ENCODE results near the gene MOV10L1. TPM values are rescaled to one million over a fixed set of nuclear protein-coding genes. Genes with fewer than 3 reads are reported as not detected.
A peak's percentile ranks its signal among the peaks of the same experiment; 100 is the strongest.
"Not testable (repeated sequence)": the region's sequence is repeated elsewhere in the genome, so short reads cannot be mapped to it uniquely, and the experiment has no call there.

MOV10L1 gene
- total RNA-seq, 1 donor from 2014 or later = 1.1 TPM

DNA sequence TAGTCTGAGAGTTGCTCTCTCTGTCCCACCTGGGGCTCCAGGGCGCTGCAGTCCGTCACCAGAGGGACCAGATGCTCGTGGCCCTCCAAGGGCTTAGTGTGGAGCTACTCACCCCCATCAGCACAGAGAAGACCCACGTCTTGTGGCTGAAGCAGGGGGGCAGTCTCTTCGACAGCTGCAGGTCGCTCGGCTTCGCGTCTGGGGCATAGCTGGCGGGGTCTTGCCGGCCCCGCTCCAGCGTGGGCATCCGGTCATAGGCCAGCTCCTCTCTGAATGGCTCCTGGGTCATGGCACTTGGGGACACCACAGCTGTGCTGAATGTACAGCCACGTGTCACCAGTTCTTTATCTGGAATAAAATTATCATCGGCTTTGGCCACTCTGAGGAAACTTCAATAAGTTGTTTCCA lies 5.2 kb upstream of the MOV10L1 start:
- peaks cover 9% of the 10 kb centered on the region for H3K4me1 Mint-ChIP-seq (ENCODE audit: low read depth)
- DNase-seq (ENCODE audit: low spot score) = peak; percentile 60
- no peak overlapping the region for H3K4me3 Mint-ChIP-seq (ENCODE audit: unreplicated experiment)
- H3K27ac Mint-ChIP-seq (ENCODE audit: unreplicated experiment) = no peak overlapping the region
- H3K36me3 Mint-ChIP-seq (ENCODE audit: low read depth) = no peaks in the 10 kb centered on the region
- H3K9me3 Mint-ChIP-seq (ENCODE audit: low read depth) = peaks cover 3% of the 10 kb centered on the region
- peaks cover 2% of the 10 kb centered on the region for H3K27me3 Mint-ChIP-seq (ENCODE audit: low read depth)
- TF ChIP-seq, protein P1, sequence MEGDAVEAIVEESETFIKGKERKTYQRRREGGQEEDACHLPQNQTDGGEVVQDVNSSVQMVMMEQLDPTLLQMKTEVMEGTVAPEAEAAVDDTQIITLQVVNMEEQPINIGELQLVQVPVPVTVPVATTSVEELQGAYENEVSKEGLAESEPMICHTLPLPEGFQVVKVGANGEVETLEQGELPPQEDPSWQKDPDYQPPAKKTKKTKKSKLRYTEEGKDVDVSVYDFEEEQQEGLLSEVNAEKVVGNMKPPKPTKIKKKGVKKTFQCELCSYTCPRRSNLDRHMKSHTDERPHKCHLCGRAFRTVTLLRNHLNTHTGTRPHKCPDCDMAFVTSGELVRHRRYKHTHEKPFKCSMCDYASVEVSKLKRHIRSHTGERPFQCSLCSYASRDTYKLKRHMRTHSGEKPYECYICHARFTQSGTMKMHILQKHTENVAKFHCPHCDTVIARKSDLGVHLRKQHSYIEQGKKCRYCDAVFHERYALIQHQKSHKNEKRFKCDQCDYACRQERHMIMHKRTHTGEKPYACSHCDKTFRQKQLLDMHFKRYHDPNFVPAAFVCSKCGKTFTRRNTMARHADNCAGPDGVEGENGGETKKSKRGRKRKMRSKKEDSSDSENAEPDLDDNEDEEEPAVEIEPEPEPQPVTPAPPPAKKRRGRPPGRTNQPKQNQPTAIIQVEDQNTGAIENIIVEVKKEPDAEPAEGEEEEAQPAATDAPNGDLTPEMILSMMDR (IDR thresholded peaks at IDR 0.05) = no peak

DNA sequence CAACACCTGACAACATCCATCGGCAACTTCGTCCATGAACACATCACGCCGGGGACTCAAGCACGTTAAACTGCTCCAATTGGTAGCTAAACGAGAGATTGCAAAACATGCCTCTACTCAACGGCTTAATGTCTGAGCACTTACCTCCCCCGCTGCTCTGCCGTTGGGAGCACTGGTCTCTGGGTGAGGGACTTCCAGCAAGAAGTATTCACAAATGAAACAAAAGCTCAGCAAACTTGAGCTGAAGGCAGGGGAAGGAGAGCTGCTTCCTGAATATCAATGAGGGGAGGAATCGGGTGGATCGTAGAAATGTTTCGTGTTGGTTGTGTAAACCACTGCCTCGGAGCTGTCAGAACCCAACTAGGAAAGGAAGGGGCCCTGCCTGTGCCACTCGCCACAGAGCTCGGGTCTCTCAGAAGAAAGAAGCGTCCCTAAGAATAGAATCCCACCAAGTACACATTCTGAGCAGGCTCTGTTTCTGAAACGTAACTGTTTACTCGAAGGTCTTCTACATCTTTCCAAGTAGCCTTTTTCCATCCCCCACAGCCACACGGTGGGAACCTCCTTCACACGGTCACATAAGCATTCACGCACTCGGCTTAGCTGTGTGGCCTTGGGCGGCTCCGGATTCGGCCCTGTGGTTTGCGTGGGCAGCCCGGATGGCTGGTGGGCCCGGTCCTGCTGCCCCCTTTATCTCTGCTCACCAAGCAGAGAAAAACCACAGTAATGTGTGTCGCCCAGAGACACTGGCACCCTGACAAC lies 4.4 kb upstream of the MOV10L1 start, which contains the start of gene MLC1:
Gene MLC1 (minus strand): TSS at position 216 of the 762 bp plus-strand sequence. CDS start 524 bp downstream, outside the sequence.
- Mint-ChIP-seq H3K9me3 (ENCODE audit: low read depth) (peaks cover 3% of the 10 kb centered on the region), H3K4me3 (ENCODE audit: unreplicated experiment) (no peak within 1 kb of the TSS), H3K27ac (ENCODE audit: unreplicated experiment) (peak within 1 kb of the TSS; percentile 49), H3K27me3 (ENCODE audit: low read depth) (peaks cover 2% of the 10 kb centered on the region), H3K4me1 (ENCODE audit: low read depth) (peaks cover 9% of the 10 kb centered on the region), H3K36me3 (ENCODE audit: low read depth) (no peaks in the 10 kb centered on the region)
- DNase-seq (ENCODE audit: low spot score) = peak; percentile 59
- TF ChIP-seq, protein P1 (IDR thresholded peaks at IDR 0.05) = no peak

DNA sequence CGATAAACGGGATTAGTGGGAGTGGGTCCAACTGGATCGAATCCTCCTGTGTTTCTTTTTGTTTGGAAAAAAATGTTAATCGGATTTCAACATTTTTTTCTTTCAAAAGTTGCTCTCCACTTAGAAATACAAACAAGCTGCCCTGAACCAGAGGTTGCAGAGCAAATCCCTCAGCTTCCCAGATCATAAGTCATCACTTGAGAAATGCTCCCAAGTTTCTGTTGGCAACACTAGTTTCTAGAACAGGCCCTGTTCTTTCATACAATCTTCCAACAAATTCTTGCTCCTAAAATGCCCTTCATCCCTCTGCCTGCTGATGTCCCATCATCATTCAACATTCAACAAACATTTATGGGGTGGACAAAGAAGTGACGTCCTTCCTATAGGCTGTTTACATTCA lies 3.3 kb upstream of the MOV10L1 start:
- TF ChIP-seq, protein P1 (IDR thresholded peaks at IDR 0.05) = no peak
- Mint-ChIP-seq H3K27ac (ENCODE audit: unreplicated experiment) (no peak overlapping the region), H3K9me3 (ENCODE audit: low read depth) (peaks cover 3% of the 10 kb centered on the region), H3K27me3 (ENCODE audit: low read depth) (peaks cover 4% of the 10 kb centered on the region), H3K4me1 (ENCODE audit: low read depth) (peaks cover 9% of the 10 kb centered on the region), H3K36me3 (ENCODE audit: low read depth) (no peaks in the 10 kb centered on the region), H3K4me3 (ENCODE audit: unreplicated experiment) (no peak overlapping the region)
- no peak for DNase-seq (ENCODE audit: low spot score)

DNA sequence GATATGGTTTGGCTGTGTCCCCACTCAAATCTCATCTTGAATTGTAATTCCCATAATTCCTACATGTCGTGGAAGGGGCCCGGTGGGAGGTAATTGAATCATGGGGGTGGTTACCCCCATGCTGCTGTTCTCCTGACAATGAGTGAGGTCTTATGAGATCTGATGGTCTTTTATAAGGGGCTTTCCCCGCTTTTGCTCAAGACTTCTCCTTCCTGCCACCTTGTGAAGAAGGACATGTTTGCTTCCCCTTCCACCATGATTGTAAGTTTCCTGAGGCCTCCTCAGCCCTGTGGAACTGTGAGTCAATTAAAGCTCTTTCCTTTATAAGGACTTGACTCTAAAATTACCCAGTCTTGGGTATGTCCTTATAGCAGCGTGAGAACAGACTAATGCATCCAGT lies 2.8 kb upstream of the MOV10L1 start:
- not testable (repeated sequence) for H3K9me3 Mint-ChIP-seq (ENCODE audit: low read depth); H3K4me1 Mint-ChIP-seq (ENCODE audit: low read depth); H3K27me3 Mint-ChIP-seq (ENCODE audit: low read depth); H3K36me3 Mint-ChIP-seq (ENCODE audit: low read depth); H3K27ac Mint-ChIP-seq (ENCODE audit: unreplicated experiment); H3K4me3 Mint-ChIP-seq (ENCODE audit: unreplicated experiment)
- DNase-seq (ENCODE audit: low spot score) = peak; percentile 15

DNA sequence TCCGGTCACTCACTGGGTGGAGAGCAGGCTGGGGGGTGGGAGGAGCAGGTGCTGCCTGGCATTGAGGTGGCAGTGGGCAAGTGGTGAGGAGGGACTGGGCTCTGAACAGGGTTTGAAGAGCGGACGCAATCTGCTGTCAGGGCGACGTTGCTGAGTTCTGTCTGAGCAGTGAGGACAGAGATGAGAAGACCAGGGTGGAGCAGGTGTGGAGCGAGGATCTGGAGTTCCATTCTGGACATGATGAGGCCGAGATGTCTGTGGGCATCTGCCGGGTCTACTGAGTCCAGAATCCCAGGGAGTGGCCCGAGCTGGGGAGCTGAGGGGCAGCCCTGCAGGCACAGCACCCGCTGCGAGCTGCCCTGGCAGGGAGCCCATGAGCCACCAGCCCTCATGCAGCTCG lies 2.2 kb upstream of the MOV10L1 start:
- TF ChIP-seq, protein P1 (IDR thresholded peaks at IDR 0.05) = no peak
- no peaks in the 10 kb centered on the region for H3K36me3 Mint-ChIP-seq (ENCODE audit: low read depth)
- no peak overlapping the region for H3K4me3 Mint-ChIP-seq (ENCODE audit: unreplicated experiment)
- peak; percentile 70 for DNase-seq (ENCODE audit: low spot score)
- no peak overlapping the region for H3K27ac Mint-ChIP-seq (ENCODE audit: unreplicated experiment)
- peaks cover 3% of the 10 kb centered on the region for H3K9me3 Mint-ChIP-seq (ENCODE audit: low read depth)
- peaks cover 9% of the 10 kb centered on the region for H3K4me1 Mint-ChIP-seq (ENCODE audit: low read depth)
- peaks cover 9% of the 10 kb centered on the region for H3K27me3 Mint-ChIP-seq (ENCODE audit: low read depth)

DNA sequence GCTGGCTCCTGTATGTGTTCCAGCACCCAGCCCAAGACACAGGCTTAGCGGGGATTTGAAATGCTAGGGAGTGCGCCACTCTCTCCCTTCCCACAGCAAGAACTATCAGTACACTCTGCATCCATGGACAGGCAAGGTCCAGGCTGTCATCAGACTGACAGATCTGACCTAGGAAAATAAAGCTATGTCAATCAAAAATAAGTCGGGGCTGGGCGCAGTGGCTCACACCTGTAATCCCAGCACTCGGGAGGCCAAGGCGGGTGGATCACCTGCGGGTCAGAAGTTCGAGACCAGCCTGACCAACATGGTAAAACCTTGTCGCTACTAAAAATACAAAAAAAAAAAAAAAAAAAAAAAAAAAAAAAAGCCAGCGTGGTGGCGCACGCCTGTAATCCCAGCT lies 1.7 kb upstream of the MOV10L1 start:
- Mint-ChIP-seq H3K4me3 (ENCODE audit: unreplicated experiment) (no peak overlapping the region), H3K36me3 (ENCODE audit: low read depth) (no peaks in the 10 kb centered on the region), H3K27ac (ENCODE audit: unreplicated experiment) (no peak overlapping the region), H3K27me3 (ENCODE audit: low read depth) (peaks cover 9% of the 10 kb centered on the region), H3K9me3 (ENCODE audit: low read depth) (peaks cover 3% of the 10 kb centered on the region), H3K4me1 (ENCODE audit: low read depth) (peaks cover 9% of the 10 kb centered on the region)
- peak; percentile 66 for DNase-seq (ENCODE audit: low spot score)
- TF ChIP-seq, protein P1 (IDR thresholded peaks at IDR 0.05) = no peak
